Endothelial cell of umbilical vein (primary cell): ENCODE measurements around the gene SETBP1.

Experiments used
- EZH2 ChIP-seq: IDR thresholded peaks from 2 replicates; pipeline ENCODE4 v1.6.1; 2012; ENCODE audit warnings: borderline replicate concordance, low read depth, mild to moderate bottlenecking, moderate library complexity, low read length, inconsistent platforms; ENCODE audit not compliant: severe bottlenecking
- FOS ChIP-seq: IDR thresholded peaks from 2 replicates; pipeline ENCODE4 v1.6.1; 2011; ENCODE audit warnings: mild to moderate bottlenecking, low read length, moderate library complexity, borderline replicate concordance; ENCODE audit not compliant: insufficient read depth
- GATA2 ChIP-seq: IDR thresholded peaks from 2 replicates; pipeline ENCODE4 v1.7.0; 2011; ENCODE audit warnings: low read depth, mild to moderate bottlenecking, moderate library complexity, mixed read lengths, low read length; ENCODE audit not compliant: insufficient read length, insufficient read depth
- JUN ChIP-seq: IDR thresholded peaks from 2 replicates; pipeline ENCODE4 v1.6.1; 2011; ENCODE audit warnings: borderline replicate concordance, low read depth; ENCODE audit not compliant: insufficient read length, insufficient read depth
- MYC ChIP-seq: IDR thresholded peaks from one replicate; pipeline ENCODE4 v1.6.1; 2011; ENCODE audit warnings: mild to moderate bottlenecking, low read depth, low read length
- POLR2A ChIP-seq: IDR thresholded peaks from 2 replicates; pipeline ENCODE4 v1.6.1; 2012; ENCODE audit warnings: low read depth, mild to moderate bottlenecking, control low read depth, low read length
- POLR2AphosphoS5 ChIP-seq: IDR thresholded peaks from 2 replicates; pipeline ENCODE4 v1.6.1; 2012; ENCODE audit warnings: low read depth, mild to moderate bottlenecking, control low read depth, low read length, moderate library complexity; ENCODE audit not compliant: insufficient read depth
- TF ChIP-seq, protein P1 (sequence below), 2 donors: IDR thresholded peaks; 1 replicate in 1 of 2; 2 replicates in 1 of 2; pipeline ENCODE4 v1.5.1; 2011; ENCODE audit warnings: low read length in 2 of 2, mild to moderate bottlenecking in 2 of 2, moderate library complexity in 2 of 2, control low read depth in 1 of 2, inconsistent platforms in 1 of 2, low read depth in 1 of 2; ENCODE audit not compliant: insufficient read depth in 1 of 2; ENCODE audit errors: extremely low read depth in 1 of 2
- TF ChIP-seq, protein P2 (sequence below): IDR thresholded peaks from 2 replicates; pipeline ENCODE4 v1.6.1; 2011; ENCODE audit not compliant: insufficient read depth, insufficient read length

DNA sequence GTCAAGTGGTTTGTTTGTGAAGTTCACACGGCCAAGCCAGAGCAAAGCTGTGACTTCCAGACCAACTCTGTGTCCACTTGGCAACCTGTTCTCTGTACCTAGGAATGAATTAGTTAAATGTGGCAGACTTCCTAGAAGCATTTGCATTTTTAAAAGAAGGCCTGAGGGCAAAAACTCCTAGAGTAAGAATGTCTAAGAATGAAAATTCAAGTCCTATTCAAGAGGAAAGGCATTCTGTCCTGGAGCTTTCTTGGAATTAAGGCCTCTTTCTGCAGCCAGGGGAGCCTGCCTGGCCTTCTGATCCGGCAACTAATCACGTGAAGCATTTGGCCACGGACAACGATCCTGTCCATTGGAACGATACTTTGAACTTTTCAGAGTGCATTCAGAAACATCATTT is 155.0 kb downstream of the SETBP1 start:
- TF ChIP-seq EZH2, result no peak
- TF ChIP-seq POLR2A, result no peak
- TF ChIP-seq, protein P1, sequence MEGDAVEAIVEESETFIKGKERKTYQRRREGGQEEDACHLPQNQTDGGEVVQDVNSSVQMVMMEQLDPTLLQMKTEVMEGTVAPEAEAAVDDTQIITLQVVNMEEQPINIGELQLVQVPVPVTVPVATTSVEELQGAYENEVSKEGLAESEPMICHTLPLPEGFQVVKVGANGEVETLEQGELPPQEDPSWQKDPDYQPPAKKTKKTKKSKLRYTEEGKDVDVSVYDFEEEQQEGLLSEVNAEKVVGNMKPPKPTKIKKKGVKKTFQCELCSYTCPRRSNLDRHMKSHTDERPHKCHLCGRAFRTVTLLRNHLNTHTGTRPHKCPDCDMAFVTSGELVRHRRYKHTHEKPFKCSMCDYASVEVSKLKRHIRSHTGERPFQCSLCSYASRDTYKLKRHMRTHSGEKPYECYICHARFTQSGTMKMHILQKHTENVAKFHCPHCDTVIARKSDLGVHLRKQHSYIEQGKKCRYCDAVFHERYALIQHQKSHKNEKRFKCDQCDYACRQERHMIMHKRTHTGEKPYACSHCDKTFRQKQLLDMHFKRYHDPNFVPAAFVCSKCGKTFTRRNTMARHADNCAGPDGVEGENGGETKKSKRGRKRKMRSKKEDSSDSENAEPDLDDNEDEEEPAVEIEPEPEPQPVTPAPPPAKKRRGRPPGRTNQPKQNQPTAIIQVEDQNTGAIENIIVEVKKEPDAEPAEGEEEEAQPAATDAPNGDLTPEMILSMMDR (IDR thresholded peaks at IDR 0.05; ENCODE audit: extremely low read depth in 1 of 2, insufficient read depth in 1 of 2, low read depth in 1 of 2, low read length in 2 of 2), result no peak
- TF ChIP-seq POLR2AphosphoS5, result no peak
- no peak for TF ChIP-seq GATA2
- TF ChIP-seq, protein P2, sequence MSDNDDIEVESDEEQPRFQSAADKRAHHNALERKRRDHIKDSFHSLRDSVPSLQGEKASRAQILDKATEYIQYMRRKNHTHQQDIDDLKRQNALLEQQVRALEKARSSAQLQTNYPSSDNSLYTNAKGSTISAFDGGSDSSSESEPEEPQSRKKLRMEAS, result no peak
- no peak for TF ChIP-seq JUN
- TF ChIP-seq MYC, result no peak
- TF ChIP-seq FOS, result no peak
